Measurements from ENCODE around the gene PGAP6.
"Not testable (repeated sequence)": the region's sequence is repeated elsewhere in the genome, so short reads cannot be mapped to it uniquely, and the experiment has no call there.

Gene PGAP6

DNA sequence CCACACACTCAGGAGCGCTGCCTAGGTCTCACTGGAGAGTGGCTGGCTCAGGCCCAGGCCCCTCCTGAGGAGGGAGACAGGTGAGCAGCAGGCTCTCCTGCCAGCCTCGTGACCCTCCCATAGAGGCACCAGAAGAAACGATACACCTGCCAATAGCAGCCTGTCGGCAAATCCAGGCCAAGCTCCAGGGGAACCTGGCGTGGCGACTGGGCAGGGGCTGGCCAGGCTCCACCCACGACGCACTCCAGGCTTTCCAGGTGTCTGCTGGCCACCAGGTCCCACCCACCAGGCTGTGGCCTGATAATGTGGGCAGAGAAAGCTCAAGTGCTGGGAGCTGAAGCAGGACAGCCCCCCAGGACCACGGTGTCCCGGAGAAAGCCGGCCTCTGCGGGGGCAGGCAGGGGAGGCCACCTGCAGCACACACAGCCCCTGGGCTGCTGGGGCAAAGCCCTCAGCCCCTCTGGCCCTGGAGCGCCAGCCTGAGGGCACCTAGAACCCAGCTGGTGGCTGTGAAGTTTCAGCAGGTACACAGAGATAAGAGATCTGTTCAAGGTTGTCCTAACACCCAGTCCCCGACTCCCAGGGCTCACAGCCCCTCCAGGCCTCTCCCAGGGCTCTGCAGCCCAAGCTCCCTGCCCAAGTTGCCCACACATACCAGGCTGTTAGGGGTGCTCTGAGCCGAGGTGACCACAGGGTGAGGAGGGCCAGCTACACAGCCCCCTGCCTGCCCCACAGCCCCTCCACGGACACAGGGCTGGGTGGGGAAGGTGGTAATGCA, 2.4 kb downstream of the PGAP6 start:
- DNase-seq (ENCODE audit: low spot score): no peak

DNA sequence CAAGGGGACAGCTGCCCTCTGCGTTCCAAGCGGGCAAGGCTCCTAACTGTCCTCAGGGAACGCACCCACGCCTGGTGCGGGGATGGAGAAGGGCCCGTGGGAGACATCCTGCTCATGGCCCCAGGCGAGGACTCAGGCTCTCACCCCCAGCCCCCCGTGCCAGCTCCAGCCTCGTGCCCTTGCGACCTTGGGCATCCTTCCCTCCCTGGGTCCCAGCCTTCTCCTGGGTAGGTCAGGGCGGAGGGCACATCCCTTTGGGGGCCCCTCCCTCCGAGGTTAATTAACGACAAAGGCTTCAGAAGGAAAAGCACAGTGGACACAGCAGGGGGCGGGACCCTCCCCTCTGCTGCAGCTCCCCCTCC, 3.0 kb downstream of the PGAP6 start:
- DNase-seq (ENCODE audit: low spot score): no peak

DNA sequence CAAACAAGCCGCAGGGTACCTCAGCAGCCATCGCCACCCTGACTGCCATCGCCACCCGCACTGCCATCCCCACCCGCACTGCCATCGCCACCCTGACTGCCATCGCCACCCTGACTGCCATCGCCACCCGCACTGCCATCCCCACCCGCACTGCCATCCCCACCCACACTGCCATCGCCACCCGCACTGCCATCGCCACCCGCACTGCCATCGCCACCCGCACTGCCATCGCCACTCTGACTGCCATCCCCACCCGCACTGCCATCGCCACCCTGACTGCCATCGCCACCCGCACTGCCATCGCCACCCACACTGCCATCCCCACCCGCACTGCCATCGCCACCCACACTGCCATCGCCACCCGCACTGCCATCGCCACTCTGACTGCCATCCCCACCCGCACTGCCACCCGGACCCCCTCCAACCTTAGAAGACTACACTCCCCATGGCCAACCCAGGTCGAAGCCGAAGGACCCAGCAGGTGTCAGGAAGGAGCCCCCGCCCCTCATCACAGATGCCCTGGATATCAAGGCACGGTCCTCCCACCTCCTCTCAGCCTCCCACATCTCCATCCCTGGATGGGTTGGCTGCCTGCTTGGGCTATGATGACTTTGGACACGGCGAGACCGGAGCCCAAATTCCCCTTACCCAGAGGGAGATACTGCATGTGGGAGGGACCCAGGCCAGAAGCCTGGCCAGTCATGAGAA, 3.5 kb downstream of the PGAP6 start:
- not testable (repeated sequence) for DNase-seq (ENCODE audit: low spot score)

GRCh38 chr16:377419-377951, 4.3 kb downstream of the PGAP6 start:
- no peak for DNase-seq (ENCODE audit: low spot score)

- DNase-seq (ENCODE audit: low spot score): no peak
Measured at GRCh38 chr16:376817-377418, 4.9 kb downstream of the PGAP6 start.

GRCh38 chr16:375927-376816, 5.6 kb downstream of the PGAP6 start:
- no peak for DNase-seq (ENCODE audit: low spot score)

DNA sequence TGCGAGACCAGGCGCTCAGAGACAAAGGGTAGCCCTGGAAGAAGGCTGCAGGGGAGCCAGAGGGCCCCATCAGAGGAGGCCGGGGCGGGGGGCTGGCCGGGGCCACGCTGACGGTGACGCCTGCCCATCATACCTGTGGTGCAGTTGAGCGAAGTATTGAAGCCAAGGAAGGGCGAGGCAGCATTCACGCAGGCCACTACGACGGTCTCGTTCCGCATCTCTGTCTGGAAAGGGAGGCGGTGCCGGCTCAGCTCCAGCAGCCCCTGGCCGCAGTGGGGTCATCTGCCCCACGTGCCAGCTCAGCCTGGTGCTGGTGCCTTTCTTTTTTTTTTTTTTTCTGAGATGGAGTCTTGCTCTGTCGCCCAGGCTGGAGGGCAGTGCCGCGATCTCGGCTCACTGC, 6.6 kb downstream of the PGAP6 start:
- DNase-seq (ENCODE audit: low spot score): no peak

- no peak for DNase-seq (ENCODE audit: low spot score)
Measured at GRCh38 chr16:374616-374926, 7.2 kb downstream of the PGAP6 start.

GRCh38 chr16:373848-374615, 7.7 kb downstream of the PGAP6 start:
- no peak for DNase-seq (ENCODE audit: low spot score)

DNA sequence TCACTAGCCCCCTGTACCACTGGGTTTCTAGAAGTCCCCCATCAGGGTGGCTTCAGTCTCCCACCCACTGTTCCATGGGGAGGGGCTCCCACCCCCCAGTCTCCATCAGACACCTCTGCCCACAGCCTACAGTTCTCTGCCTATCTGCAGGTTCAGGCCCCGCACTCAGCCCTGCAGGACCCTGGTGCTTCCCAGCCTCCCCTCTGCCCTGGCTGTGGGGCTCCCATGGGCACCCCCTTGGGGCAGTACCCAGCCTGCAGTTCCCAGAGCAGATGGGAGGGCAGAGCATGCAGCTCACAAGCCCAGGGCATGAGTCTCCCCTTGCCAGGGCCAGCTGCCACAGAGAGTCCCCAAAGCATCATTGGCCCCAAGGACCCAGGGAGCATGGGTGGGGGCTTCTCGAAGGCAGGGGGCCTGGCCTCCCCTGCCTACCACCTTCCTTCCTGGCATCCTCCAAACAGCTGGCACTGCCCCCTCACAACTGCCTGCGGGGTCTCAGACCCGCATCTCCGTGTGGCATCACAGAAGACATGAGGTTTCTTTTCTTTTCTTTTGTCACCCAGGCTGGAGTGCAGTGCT, 8.7 kb downstream of the PGAP6 start:
- no peak for DNase-seq (ENCODE audit: low spot score)

DNA sequence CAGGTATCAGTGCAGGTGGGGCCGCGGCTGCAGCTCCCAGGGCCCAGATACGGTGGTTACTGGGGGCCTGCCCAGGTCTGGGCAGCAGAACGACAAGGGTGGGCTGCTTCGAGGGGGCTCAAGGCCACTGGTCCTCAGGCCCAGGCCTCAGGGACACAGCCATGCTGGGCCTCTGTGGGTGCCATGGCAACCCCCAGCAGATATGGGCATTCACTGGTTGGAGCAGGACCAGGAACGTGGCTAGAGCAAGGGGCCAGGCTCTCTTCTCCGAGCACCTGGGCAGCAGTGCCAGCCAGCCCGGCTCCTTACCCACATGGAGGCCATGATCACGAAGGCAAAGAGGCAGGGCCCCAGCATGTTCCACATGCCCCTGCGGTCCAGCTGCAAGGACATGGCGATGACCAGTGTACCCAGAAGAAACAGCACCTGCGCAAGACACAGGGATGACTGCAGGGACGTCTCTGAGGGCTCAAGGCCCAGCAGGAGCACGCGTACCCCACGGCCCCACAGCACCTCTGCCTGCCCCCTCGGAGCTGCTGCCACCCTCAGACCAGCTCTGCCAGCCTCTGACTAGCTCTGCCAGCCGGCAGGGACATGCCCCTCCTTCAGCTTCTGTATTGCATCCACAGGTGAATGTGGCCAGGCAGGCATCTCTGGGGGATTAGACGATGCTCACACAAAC, 9.3 kb downstream of the PGAP6 start:
- no peak for DNase-seq (ENCODE audit: low spot score)

DNA sequence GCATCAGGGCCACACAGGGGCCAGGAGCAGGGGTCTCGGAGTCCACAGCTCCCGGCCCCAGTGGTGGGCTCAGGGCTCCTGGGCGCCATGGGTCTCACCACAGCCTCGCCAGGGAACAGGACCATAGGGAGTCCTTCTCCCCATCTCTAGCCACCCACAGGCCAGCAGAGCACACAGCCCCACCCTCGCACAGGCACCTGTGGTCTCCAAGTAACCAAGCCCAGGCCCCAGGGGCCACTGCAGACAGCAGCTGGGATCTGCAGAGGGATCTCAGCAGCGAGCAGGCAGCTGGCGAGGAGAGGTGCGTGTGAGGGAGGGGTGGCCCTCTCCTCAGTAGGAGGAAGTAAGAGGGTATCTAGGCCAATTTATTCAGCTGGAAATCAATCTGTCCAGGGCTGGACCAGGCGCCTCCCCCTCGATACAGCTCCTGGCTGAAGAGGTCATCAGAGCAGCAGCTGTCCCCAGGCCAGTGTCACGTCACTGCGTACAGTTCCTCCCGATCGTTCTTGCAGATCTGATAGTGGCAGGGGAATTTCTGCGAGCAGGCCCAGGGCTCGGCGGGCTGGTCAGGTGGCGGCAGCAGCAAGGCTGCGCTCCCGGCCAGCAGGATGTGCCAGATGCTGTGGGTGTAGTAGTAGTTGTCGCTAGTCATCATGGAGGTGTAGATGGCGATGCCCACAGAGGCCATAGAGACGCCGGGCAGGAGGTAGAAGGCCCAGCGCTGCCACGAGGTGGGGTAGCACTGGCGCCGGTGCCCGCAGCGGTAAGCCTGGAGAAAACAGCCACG, 10.1 kb downstream of the PGAP6 start:
- DNase-seq (ENCODE audit: low spot score): peak; percentile 68

DNA sequence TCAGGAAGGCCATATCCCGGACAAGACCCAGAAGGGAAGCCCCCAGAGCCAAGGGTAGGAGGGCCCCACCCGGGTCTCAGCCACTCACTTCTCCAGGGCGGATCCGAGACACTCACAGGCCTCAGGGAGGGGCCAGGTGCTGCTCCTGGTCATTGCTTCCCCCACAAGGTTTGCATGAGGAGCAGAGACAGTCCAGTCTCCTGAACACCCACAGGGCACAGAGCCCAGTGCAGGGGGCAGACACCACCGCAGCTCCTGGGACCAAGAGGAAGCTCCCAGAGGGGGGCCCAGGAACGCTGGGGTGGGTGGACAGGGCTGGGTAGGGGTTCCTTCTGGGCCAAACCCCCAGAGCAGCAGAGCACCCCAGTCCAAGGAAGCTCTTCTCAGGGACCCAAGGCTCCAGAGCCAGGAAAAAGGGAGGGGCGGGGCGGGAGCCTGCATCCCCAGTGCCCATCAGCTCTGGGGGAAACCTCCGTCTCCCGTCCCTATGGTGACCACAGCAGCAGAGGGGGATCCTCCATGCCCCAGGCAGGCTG, 10.7 kb downstream of the PGAP6 start:
- DNase-seq (ENCODE audit: low spot score): no peak

DNA sequence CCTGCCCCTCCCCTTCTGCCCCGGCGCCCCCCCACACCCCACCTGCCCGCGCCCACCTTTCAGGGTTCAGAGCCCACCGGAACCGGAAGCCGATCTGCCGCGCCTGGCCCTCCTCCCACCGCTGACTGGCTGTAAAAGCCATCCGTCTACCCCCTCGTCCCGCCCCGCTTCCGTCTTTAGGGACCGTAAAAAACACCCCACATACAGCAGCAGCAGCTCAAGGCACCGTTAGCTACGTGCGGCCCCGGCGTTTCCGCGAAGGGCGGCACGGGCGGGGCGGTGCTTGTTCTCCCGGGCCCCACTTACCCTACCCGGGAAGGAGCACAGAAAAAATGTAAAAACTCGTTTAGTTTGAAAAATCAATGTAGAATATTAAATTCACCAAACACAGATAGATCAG, 11.3 kb downstream of the PGAP6 start, which contains the start of gene MRPL28:
Gene MRPL28, minus strand, starts transcription at position 96 of the 400 bp plus-strand sequence. CDS start 320 bp downstream, outside the sequence.
- peak; percentile 93 for DNase-seq (ENCODE audit: low spot score)

DNA sequence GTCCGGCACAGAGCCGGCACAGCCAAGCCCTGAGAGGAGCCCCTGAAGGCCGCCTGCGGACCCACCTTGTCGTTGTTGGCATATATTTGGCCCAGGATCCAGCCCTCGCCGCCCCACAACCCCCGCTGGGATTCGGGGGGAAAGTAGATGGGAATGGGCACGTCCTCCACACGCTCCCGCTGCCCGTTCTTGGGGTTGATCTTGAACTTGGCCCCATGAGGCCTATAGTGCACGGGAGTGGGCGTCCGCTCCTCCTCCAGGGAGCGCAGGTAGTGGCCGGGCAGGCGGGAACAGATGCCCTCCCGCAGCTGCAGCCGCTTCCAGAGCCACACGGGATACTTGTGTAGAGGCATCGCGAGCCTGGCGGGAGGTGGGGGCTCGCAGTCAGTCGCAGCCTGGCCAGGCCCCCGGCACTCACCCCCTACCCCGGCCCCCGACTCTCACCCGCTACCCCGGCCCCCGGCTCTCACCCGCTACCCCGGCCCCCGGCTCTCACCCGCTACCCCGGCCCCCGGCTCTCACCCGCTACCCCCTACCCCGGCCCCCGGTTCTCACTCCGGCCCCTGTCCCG, 11.8 kb downstream of the PGAP6 start:
- no peak for DNase-seq (ENCODE audit: low spot score)

DNA sequence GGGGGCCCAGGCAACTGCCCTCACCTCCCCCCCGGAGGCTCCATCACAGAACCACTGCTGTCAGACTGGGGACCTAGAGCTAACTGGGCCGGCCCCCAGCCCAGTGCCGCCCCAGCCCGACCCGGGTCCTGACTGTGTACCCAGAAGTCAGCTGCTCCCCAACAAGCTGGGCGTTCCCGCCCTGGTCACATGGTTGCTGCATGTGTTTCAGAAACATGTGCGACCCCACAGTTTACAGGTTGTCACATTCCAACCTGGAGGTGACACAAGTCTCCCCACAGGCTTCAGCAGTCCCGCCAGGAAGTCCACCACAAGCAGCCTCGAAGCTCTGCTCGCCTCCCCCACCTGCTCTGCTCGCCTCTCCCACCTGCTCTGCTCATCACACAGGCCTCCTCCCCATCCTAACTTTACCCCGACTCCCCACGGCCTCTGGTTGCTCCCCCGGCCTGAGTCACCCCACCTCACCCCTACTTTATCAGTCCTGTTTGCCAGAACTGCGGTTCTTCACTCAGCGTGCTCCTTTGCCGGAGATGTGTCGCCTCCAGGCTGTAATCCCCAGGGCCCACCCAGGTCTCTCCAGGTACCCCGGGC, 12.4 kb downstream of the PGAP6 start:
- DNase-seq (ENCODE audit: low spot score): no peak

- DNase-seq (ENCODE audit: low spot score): no peak
Measured at GRCh38 chr16:368388-369158, 13.2 kb downstream of the PGAP6 start.
